ENCODE results near the gene HABP2.

Gene HABP2

GRCh38 chr10:113525713-113526112 lies 27.1 kb upstream of the HABP2 start:
- Histone ChIP-seq H3K27me3 (ENCODE audit: insufficient read depth, low read depth, severe bottlenecking) (no peaks in the 10 kb centered on the region), H3K36me3 (no peaks in the 10 kb centered on the region), H3K27ac (no peak overlapping the region), H3K4me3 (ENCODE audit: low read depth, low read length) (no peak overlapping the region), H3K9me3 (ENCODE audit: severe bottlenecking) (no peaks in the 10 kb centered on the region)
- no peak for TF ChIP-seq CTCF (IDR thresholded peaks at IDR 0.05; ENCODE audit: low read depth, low read length)
- no peak for DNase-seq

GRCh38 chr10:113527211-113527906 lies 25.5 kb upstream of the HABP2 start:
- no peak for TF ChIP-seq CTCF (IDR thresholded peaks at IDR 0.05; ENCODE audit: low read depth, low read length)
- Histone ChIP-seq H3K36me3 (no peaks in the 10 kb centered on the region), H3K9me3 (ENCODE audit: severe bottlenecking) (no peaks in the 10 kb centered on the region), H3K27me3 (ENCODE audit: insufficient read depth, low read depth, severe bottlenecking) (no peaks in the 10 kb centered on the region), H3K27ac (no peak overlapping the region), H3K4me3 (ENCODE audit: low read depth, low read length) (no peak overlapping the region)
- DNase-seq = peak; percentile 22

DNA sequence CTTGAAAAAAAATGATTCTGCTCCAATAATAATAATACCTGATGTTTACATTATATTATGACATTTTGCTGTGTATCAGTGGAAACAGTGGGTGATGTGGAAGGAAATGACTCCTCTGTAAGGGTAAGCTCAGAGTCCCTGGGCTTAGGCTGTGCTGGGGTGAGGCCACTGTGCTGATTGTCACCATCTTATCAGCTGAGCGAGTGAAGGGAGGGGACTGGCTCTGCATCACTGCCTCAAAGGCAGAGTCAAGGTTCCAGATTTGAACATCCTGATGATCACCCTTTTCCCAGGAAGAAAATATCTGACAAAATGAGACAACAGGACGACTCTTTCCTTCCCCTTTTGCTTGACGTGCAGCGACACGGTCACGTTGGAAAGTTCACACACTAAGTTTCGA lies 24.0 kb upstream of the HABP2 start:
- DNase-seq = peak; percentile 46
- H3K27me3 ChIP-seq (ENCODE audit: insufficient read depth, low read depth, severe bottlenecking) = no peaks in the 10 kb centered on the region
- no peaks in the 10 kb centered on the region for H3K9me3 ChIP-seq (ENCODE audit: severe bottlenecking)
- H3K27ac ChIP-seq = no peak overlapping the region
- H3K36me3 ChIP-seq = no peaks in the 10 kb centered on the region
- H3K4me3 ChIP-seq (ENCODE audit: low read depth, low read length) = peak overlapping the region; percentile 27
- TF ChIP-seq CTCF (IDR thresholded peaks at IDR 0.05; ENCODE audit: low read depth, low read length) = no peak

GRCh38 chr10:113529575-113529974 lies 23.3 kb upstream of the HABP2 start:
- Histone ChIP-seq H3K27me3 (ENCODE audit: insufficient read depth, low read depth, severe bottlenecking) (no peaks in the 10 kb centered on the region), H3K9me3 (ENCODE audit: severe bottlenecking) (no peaks in the 10 kb centered on the region)

DNA sequence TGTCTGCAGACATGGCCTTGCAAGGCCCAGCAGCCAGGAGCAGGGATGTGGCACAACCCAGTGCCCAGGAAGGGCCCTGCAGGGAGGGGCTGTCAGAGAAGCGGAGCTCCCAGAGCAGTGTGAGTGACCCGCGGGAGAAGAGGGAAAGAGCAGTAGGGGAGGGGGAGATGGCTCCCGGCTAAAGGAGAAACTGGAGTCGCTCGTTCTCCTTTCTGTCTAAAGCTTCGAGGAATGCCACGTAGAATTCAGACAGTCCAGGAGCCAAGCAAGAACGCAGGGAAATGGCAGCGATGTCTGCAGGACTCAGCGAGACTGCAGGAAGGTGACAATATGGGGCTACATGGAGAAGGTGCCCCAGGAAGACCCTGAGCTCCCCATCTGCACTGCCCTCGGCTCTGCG lies 22.4 kb upstream of the HABP2 start:
- no peak overlapping the region for H3K4me3 ChIP-seq (ENCODE audit: low read depth, low read length)
- H3K27me3 ChIP-seq (ENCODE audit: insufficient read depth, low read depth, severe bottlenecking) = no peaks in the 10 kb centered on the region
- H3K36me3 ChIP-seq = no peaks in the 10 kb centered on the region
- DNase-seq = no peak
- TF ChIP-seq CTCF (IDR thresholded peaks at IDR 0.05; ENCODE audit: low read depth, low read length) = no peak
- no peak overlapping the region for H3K27ac ChIP-seq
- no peaks in the 10 kb centered on the region for H3K9me3 ChIP-seq (ENCODE audit: severe bottlenecking)

More at GRCh38 chr10:113529575-113529974, 23.3 kb upstream of the HABP2 start:
- DNase-seq = no peak
- Histone ChIP-seq H3K27ac (no peak overlapping the region), H3K4me3 (ENCODE audit: low read depth, low read length) (peak overlapping the region; percentile 27), H3K36me3 (no peaks in the 10 kb centered on the region)
- no peak for TF ChIP-seq CTCF (IDR thresholded peaks at IDR 0.05; ENCODE audit: low read depth, low read length)

DNA sequence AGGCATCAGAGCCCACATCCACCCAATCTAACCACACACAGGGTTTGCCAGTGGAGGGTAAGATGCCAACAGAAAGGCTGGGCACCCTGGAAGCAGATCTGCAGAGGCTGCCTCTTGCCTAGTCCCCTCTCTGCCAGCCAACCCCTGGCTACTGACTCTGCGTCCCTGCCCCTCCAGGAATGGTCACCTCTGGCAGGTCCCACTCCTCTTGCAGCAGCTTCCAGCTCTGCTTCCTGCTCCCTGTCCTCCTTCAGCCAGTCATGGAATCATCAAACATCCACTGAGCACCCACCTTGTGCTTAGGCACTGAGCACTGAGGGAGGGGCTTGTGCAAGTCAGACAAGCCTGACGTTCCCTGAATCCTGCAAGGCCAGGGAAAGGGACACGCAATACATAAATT lies 20.1 kb upstream of the HABP2 start:
- no peak overlapping the region for H3K4me3 ChIP-seq (ENCODE audit: low read depth, low read length)
- no peak for DNase-seq
- no peaks in the 10 kb centered on the region for H3K36me3 ChIP-seq
- no peaks in the 10 kb centered on the region for H3K9me3 ChIP-seq (ENCODE audit: severe bottlenecking)
- TF ChIP-seq CTCF (IDR thresholded peaks at IDR 0.05; ENCODE audit: low read depth, low read length) = no peak
- no peaks in the 10 kb centered on the region for H3K27me3 ChIP-seq (ENCODE audit: insufficient read depth, low read depth, severe bottlenecking)
- no peak overlapping the region for H3K27ac ChIP-seq
